GM12878 (cell line): ENCODE data around the gene DIS3L2. TPM values are rescaled to one million over a fixed set of nuclear protein-coding genes. Genes with fewer than 3 reads are reported as not detected.

Experiments used
- ATAC-seq: fragments of 200-7000 bp; cut with Tn5 transposase; 3 replicates; pipeline ENCODE4 v1.9.1; 2020; ENCODE audit warnings: mild to moderate bottlenecking, moderate library complexity
- BruUV-seq: library from RNA; stranded (reverse); fragments of 400-500 nt; replicated peaks from 2 replicates; lab custom pipeline; 2021; lab: Mats Ljungman, UMichigan
- CTCF ChIA-PET: fragments of 300-600 bp; sonication (Branson Sonifier 250); formaldehyde crosslinking; extraction: SDS; loops from one replicate; lab custom pipeline; 2021; ENCODE audit warnings: inconsistent platforms; lab: Yijun Ruan, JAX
- POLR2A ChIA-PET: fragments of 350-600 bp; formaldehyde crosslinking; extraction: SDS; loops from one replicate; lab custom pipeline; 2021; ENCODE audit warnings: inconsistent platforms; lab: Charles Lee
- RAD21 ChIA-PET: fragments of 300-600 bp; sonication (Branson Sonifier 250); formaldehyde crosslinking; loops from one replicate; lab custom pipeline; 2023; ENCODE audit warnings: antibody characterized with exemption; ENCODE audit not compliant: unreplicated experiment; lab: Charles Lee
- SMC1A ChIA-PET: fragments of 300-600 bp; sonication (Branson Sonifier 250); formaldehyde crosslinking; loops from one replicate; lab custom pipeline; 2023; ENCODE audit not compliant: unreplicated experiment, uncharacterized antibody; lab: Charles Lee
- DNase-seq: peaks from one replicate; pipeline ENCODE4 v3.0.0-alpha.2; 2011; ENCODE audit warnings: low read depth, low spot score
- FAIRE-seq: peaks from 3 replicates; lab custom pipeline; 2011; peaks lifted over from hg19 to GRCh38; lab: Jason Lieb, UNC
- H2AFZ ChIP-seq: 2 replicates; pipeline ENCODE4 v1.6.0; 2011; ENCODE audit warnings: low read depth, low read length, control low read depth; ENCODE audit not compliant: control insufficient read depth
- H3K27ac ChIP-seq: 2 replicates; pipeline ENCODE4 v1.5.1; 2011; ENCODE audit warnings: control low read depth; ENCODE audit not compliant: control insufficient read depth, insufficient read depth
- H3K27me3 ChIP-seq, 2 experiments: replicated peaks in 1 of 2; 2 replicates each; pipeline versions ENCODE4 v1.6.0 to v1.6.1; 2011; ENCODE audit warnings: low read length in 1 of 2; ENCODE audit not compliant: control insufficient read depth in 2 of 2, insufficient read depth in 2 of 2
- H3K36me3 ChIP-seq, 2 experiments: 2 replicates each; pipeline ENCODE4 v1.5.1; 2011; ENCODE audit warnings: low read length in 1 of 2; ENCODE audit not compliant: control insufficient read depth in 2 of 2, insufficient read depth in 2 of 2
- H3K4me1 ChIP-seq: 2 replicates; pipeline ENCODE4 v1.6.1; 2011; ENCODE audit warnings: mild to moderate bottlenecking, low read length, moderate library complexity, mixed read lengths; ENCODE audit not compliant: control insufficient read depth, insufficient read depth
- H3K4me2 ChIP-seq: 2 replicates; pipeline ENCODE4 v1.6.0; 2011; ENCODE audit warnings: control low read depth; ENCODE audit not compliant: control insufficient read depth, insufficient read depth
- H3K4me3 ChIP-seq: fragments of 200-600 bp; sonication (generic); 2 replicates; pipeline ENCODE4 v1.5.1; 2016
- H3K79me2 ChIP-seq: 2 replicates; pipeline ENCODE4 v1.6.0; 2011; ENCODE audit warnings: low read length; ENCODE audit not compliant: control insufficient read depth, insufficient read depth
- H3K9ac ChIP-seq: 2 replicates; pipeline ENCODE4 v1.8.0; 2011; ENCODE audit warnings: low read length, control low read depth, mixed read lengths; ENCODE audit not compliant: control insufficient read depth, insufficient read depth
- H3K9me3 ChIP-seq: replicated peaks from 3 replicates; pipeline ENCODE4 v1.5.1; 2011; ENCODE audit warnings: mild to moderate bottlenecking, low read length; ENCODE audit not compliant: control insufficient read depth, insufficient read depth
- H4K20me1 ChIP-seq: 2 replicates; pipeline ENCODE4 v1.6.0; 2011; ENCODE audit not compliant: control insufficient read depth, insufficient read depth
- ASH2L ChIP-seq: fragments of 300-600, 200-600 bp; sonication (generic); IDR thresholded peaks from 2 replicates; pipeline ENCODE4 v1.6.1; 2017; ENCODE audit warnings: low read depth, mild to moderate bottlenecking, borderline replicate concordance
- BHLHE40 ChIP-seq, 2 experiments: fragments of 450-650 bp in 1 of 2; IDR thresholded peaks; 2 replicates each; pipeline ENCODE4 v1.6.1; 2011 to 2017; ENCODE audit warnings: low read depth in 2 of 2, borderline replicate concordance in 1 of 2, improper control_type of control experiment in 1 of 2, low read length in 1 of 2, mild to moderate bottlenecking in 1 of 2
- CBX3 ChIP-seq: fragments of 200-600 bp; sonication (generic); IDR thresholded peaks from 2 replicates; pipeline ENCODE4 v1.6.1; 2016; ENCODE audit warnings: low read depth, borderline replicate concordance
- ETV6 ChIP-seq, 2 experiments: fragments of 450-650 bp in 1 of 2; IDR thresholded peaks in 1 of 2; conservative IDR thresholded peaks in 1 of 2; 2 replicates each; pipeline ENCODE4 v1.6.1; 2014; ENCODE audit warnings: antibody characterized with exemption in 1 of 2, borderline replicate concordance in 1 of 2, low read depth in 1 of 2, mild to moderate bottlenecking in 1 of 2, moderate library complexity in 1 of 2
- FOS ChIP-seq: IDR thresholded peaks from 3 replicates; pipeline ENCODE4 v1.6.1; 2011; ENCODE audit warnings: borderline replicate concordance; ENCODE audit not compliant: insufficient read length; ENCODE audit errors: extremely low read depth
- POLR2A ChIP-seq: IDR thresholded peaks from 2 replicates; pipeline ENCODE4 v1.6.1; 2011; ENCODE audit warnings: low read depth, mild to moderate bottlenecking, low read length
- RBBP5 ChIP-seq: fragments of 200-600 bp; sonication (generic); conservative IDR thresholded peaks from 2 replicates; pipeline ENCODE4 v1.6.1; 2016
- RCOR1 ChIP-seq: conservative IDR thresholded peaks from 2 replicates; pipeline ENCODE4 v1.6.1; 2012; ENCODE audit warnings: low read depth, low read length, improper control_type of control experiment
- SMAD1 ChIP-seq: fragments of 450-650 bp; IDR thresholded peaks from 2 replicates; pipeline ENCODE4 v1.6.1; 2018; ENCODE audit warnings: mild to moderate bottlenecking, low read depth; ENCODE audit not compliant: partially characterized antibody
- SMC3 ChIP-seq: IDR thresholded peaks from 2 replicates; pipeline ENCODE4 v1.6.1; 2011; ENCODE audit warnings: low read length, improper control_type of control experiment, borderline replicate concordance
- WRNIP1 ChIP-seq: IDR thresholded peaks from 2 replicates; pipeline ENCODE4 v1.6.1; 2011; ENCODE audit warnings: low read depth, low read length, improper control_type of control experiment, borderline replicate concordance
- YY1 ChIP-seq: IDR thresholded peaks from 2 replicates; pipeline ENCODE4 v1.6.1; 2011; ENCODE audit warnings: low read depth, mild to moderate bottlenecking, low read length
- WGBS: methylation state at CpG from one replicate; pipeline ENCODE4 v1.1.6; 2016; ENCODE audit warnings: low lambda C conversion rate; ENCODE audit not compliant: insufficient replicate concordance, insufficient coverage; ENCODE audit errors: missing lambda C conversion rate; 5-methylcytosine and 5-hydroxymethylcytosine counted together
- in situ Hi-C: fragments of 300-500 bp; cut with MboI; formaldehyde crosslinking; loops from 9 replicates; pipeline ENCODE4 v1.14.3; 2018; ENCODE audit warnings: mixed read lengths
- intact Hi-C: fragments of 100-400 bp; cut with micrococcal nuclease; formaldehyde crosslinking; loops from one replicate; pipeline ENCODE4 v1.14.2; 2022; ENCODE audit not compliant: unreplicated experiment
- polyA plus RNA-seq, 11 experiments: library from polyadenylated mRNA; depleted of rRNA in 4 of 11; unstranded in 6 of 11; stranded (reverse) in 5 of 11; fragments of >200 nt; fragmentation: Nextera tagmentation in 4 of 11; fragmentation: Illumina TruSeq in 1 of 11; extraction: Ambion mirVana in 4 of 11; extraction: Trizol in 1 of 11; gene quantifications; 1 replicate in 1 of 11; 2 replicates in 10 of 11; pipeline versions ENCODE4 v1.2.1 to v1.2.3, GENCODE V29; 2011 to 2016; ENCODE audit warnings: inconsistent platforms in 2 of 11, missing spikeins in 2 of 11, low read depth in 1 of 11
- total RNA-seq, 4 experiments: library from RNA; depleted of rRNA in 3 of 4; stranded (reverse); fragments of >200 nt in 3 of 4; fragmentation: Illumina TruSeq in 1 of 4; extraction: Trizol in 1 of 4; gene quantifications; 2 replicates each; pipeline versions ENCODE4 v1.2.1 to v1.2.3, GENCODE V29; 2013 to 2021
- TF ChIP-seq, protein P1 (sequence below): fragments of 450-650 bp; IDR thresholded peaks from 2 replicates; pipeline ENCODE4 v1.6.1; 2018; ENCODE audit warnings: mild to moderate bottlenecking, low read depth, moderate library complexity; ENCODE audit not compliant: partially characterized antibody

The DIS3L2 gene
- total and polyA plus RNA-seq, 10 of the 15 experiments (the other 5 are each of a cell fraction or from before 2014, with no cell fraction given), result 3.5 to 27.1 (median 16.0) TPM

DNA sequence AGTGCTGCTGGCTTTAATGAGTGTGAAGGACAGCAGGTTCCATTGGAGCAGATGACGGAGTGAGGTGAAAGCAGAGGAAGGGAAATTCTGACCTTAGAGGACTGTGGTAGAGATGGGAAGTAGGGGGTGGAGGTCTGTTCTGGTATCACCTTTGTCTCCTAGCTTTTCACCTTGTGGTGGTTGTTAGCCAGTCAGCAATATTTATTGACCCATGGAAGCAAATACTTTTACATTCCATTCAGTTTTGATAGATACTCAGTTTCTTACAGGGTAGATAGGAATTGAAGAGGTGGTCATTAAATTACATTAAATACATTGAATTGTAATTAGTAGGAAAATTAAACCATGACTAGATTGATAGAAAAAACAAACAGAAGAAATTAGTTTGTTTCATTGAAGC is 180.1 kb downstream of the DIS3L2 start:
- Histone ChIP-seq H3K4me2 (no peak overlapping the region), H4K20me1 (no peaks in the 10 kb centered on the region), H3K27me3 (no peaks in the 10 kb centered on the region), H3K4me3 (no peak overlapping the region), H3K4me1 (no peaks in the 10 kb centered on the region), H3K79me2 (no peaks in the 10 kb centered on the region), H2AFZ (no peak overlapping the region), H3K27ac (no peak overlapping the region), H3K9ac (no peak overlapping the region), H3K9me3 (no peaks in the 10 kb centered on the region), H3K36me3 (0 out of 4 replicates have a peak, but pooled peaks cover 0 to 2% of the 10 kb centered on the region in 2 experiments)
- RAD21 ChIA-PET, result interaction anchor here (1.5 kb wide), 1 partner anchor 235 kb away, joined by 3 read pairs; no protein-coding TSS in a partner anchor
- TF ChIP-seq BHLHE40 (IDR thresholded peaks at IDR 0.05; ENCODE audit: borderline replicate concordance in 1 of 2, low read depth in 2 of 2, low read length in 1 of 2) (no peak), FOS (no peak), RBBP5 (no peak), ETV6 (conservative IDR thresholded peaks at IDR 0.05 in 1 of 2, IDR thresholded peaks at IDR 0.05 in 1 of 2; ENCODE audit: borderline replicate concordance in 1 of 2, low read depth in 1 of 2) (no peak), POLR2A (no peak), SMAD1 (no peak), WRNIP1 (no peak), SMC3 (no peak), YY1 (no peak), RCOR1 (no peak), CBX3 (no peak), ASH2L (no peak)
- TF ChIP-seq, protein P1, sequence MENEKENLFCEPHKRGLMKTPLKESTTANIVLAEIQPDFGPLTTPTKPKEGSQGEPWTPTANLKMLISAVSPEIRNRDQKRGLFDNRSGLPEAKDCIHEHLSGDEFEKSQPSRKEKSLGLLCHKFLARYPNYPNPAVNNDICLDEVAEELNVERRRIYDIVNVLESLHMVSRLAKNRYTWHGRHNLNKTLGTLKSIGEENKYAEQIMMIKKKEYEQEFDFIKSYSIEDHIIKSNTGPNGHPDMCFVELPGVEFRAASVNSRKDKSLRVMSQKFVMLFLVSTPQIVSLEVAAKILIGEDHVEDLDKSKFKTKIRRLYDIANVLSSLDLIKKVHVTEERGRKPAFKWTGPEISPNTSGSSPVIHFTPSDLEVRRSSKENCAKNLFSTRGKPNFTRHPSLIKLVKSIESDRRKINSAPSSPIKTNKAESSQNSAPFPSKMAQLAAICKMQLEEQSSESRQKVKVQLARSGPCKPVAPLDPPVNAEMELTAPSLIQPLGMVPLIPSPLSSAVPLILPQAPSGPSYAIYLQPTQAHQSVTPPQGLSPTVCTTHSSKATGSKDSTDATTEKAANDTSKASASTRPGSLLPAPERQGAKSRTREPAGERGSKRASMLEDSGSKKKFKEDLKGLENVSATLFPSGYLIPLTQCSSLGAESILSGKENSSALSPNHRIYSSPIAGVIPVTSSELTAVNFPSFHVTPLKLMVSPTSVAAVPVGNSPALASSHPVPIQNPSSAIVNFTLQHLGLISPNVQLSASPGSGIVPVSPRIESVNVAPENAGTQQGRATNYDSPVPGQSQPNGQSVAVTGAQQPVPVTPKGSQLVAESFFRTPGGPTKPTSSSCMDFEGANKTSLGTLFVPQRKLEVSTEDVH, result no peak
- CTCF ChIA-PET, result interaction anchor here (0.9 to 3.6 kb wide), 13 partner anchors 16 to 241 kb away, joined by 3 to 32 read pairs (median 4); no protein-coding TSS in a partner anchor
- ATAC-seq (no peak), FAIRE-seq (no peak), DNase-seq (no peak)
- 100% methylated on average over 1 of the region's 1 CpG for WGBS
- BruUV-seq, result no TSS peak
- SMC1A ChIA-PET, result interaction anchor here (0.8 to 2.6 kb wide), 9 partner anchors 29 to 243 kb away, joined by 3 to 11 read pairs (median 3); partner anchors contain the start of gene NPPC
- intact Hi-C loops, result loop anchor here (10.0 kb wide), 1 partner anchor 183 kb away; no protein-coding TSS in a partner anchor
- POLR2A ChIA-PET, result no interaction called here
- in situ Hi-C loops, result loop anchor here (5.0 kb wide), 1 partner anchor 219 kb away; no protein-coding TSS in a partner anchor
